Epidermal melanocyte (primary cell): Measurements from ENCODE around the gene TTC34.

Experiments
- DNase-seq: peaks from one replicate; pipeline ENCODE4 v3.0.0; 2011; ENCODE audit warnings: low spot score; ENCODE audit not compliant: insufficient read length

The TTC34 gene

GRCh38 chr1:2643414-2644077 is 157.9 kb downstream of the TTC34 start:
- no peak for DNase-seq

- DNase-seq: peak; percentile 100
Measured at GRCh38 chr1:2642560-2643413, 158.7 kb downstream of the TTC34 start.

GRCh38 chr1:2642131-2642559 is 159.3 kb downstream of the TTC34 start:
- no peak for DNase-seq

GRCh38 chr1:2641381-2642130 is 159.9 kb downstream of the TTC34 start:
- DNase-seq: no peak

GRCh38 chr1:2640626-2641025 is 160.9 kb downstream of the TTC34 start:
- no peak for DNase-seq

GRCh38 chr1:2639607-2640521 is 161.6 kb downstream of the TTC34 start:
- no peak for DNase-seq

- DNase-seq: no peak
Measured at GRCh38 chr1:2639203-2639602, 162.3 kb downstream of the TTC34 start.

GRCh38 chr1:2638466-2639115 is 162.9 kb downstream of the TTC34 start:
- no peak for DNase-seq

- DNase-seq: no peak
Measured at GRCh38 chr1:2637442-2638145, 163.9 kb downstream of the TTC34 start.

GRCh38 chr1:2636733-2637132 is 164.8 kb downstream of the TTC34 start:
- no peak for DNase-seq

- DNase-seq: no peak
Measured at GRCh38 chr1:2635361-2636010, 166.0 kb downstream of the TTC34 start.

- no peak for DNase-seq
Measured at GRCh38 chr1:2633936-2634491, 167.5 kb downstream of the TTC34 start.

GRCh38 chr1:2633366-2633935 is 168.0 kb downstream of the TTC34 start:
- no peak for DNase-seq

GRCh38 chr1:2632561-2633361 is 168.7 kb downstream of the TTC34 start, which contains the start of gene MMEL1:
TSS of gene MMEL1 (minus strand) at chr1:2633016. CDS start at chr1:2629484, 3,532 bp downstream.
- no peak for DNase-seq

GRCh38 chr1:2632051-2632430 is 169.5 kb downstream of the TTC34 start:
- DNase-seq: no peak

- no peak for DNase-seq
Measured at GRCh38 chr1:2631136-2632050, 170.1 kb downstream of the TTC34 start.
